GM23338 (cell line): ENCODE data around the gene WDR62.

ENCODE experiments used
- EZH2 ChIP-seq: fragments of 200-600 bp; sonication (generic); IDR thresholded peaks from one replicate; pipeline ENCODE4 v1.8.0; 2017; ENCODE audit warnings: antibody characterized with exemption, mild to moderate bottlenecking, low read depth; ENCODE audit not compliant: unreplicated experiment
- TF ChIP-seq, protein P1 (sequence below), 2 experiments: fragments of 200-600 bp in 1 of 2; sonication (generic) in 1 of 2; conservative IDR thresholded peaks; 2 replicates each; pipeline versions ENCODE4 v1.5.1 to v1.6.1; 2016 to 2017; ENCODE audit warnings: antibody characterized with exemption in 2 of 2, low read depth in 2 of 2, mild to moderate bottlenecking in 2 of 2, moderate library complexity in 1 of 2

DNA sequence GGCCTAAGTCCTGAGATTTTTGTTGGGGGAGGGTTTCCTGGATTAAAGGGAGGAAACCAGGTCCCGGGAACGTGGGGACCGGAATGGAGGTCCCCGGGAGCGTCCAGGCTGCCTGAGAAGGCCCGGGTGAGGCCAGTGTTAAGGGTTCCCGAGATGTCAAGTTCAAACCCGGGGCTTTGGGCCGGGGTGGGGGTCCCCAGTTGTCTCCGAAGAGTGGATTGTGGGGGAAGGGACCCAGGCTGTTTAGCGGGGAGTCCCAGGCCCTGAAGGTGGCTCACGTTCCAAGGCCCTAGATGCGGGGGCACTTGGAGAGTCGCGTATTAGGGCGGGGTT is 97.3 kb downstream of the WDR62 start:
- TF ChIP-seq, protein P1, sequence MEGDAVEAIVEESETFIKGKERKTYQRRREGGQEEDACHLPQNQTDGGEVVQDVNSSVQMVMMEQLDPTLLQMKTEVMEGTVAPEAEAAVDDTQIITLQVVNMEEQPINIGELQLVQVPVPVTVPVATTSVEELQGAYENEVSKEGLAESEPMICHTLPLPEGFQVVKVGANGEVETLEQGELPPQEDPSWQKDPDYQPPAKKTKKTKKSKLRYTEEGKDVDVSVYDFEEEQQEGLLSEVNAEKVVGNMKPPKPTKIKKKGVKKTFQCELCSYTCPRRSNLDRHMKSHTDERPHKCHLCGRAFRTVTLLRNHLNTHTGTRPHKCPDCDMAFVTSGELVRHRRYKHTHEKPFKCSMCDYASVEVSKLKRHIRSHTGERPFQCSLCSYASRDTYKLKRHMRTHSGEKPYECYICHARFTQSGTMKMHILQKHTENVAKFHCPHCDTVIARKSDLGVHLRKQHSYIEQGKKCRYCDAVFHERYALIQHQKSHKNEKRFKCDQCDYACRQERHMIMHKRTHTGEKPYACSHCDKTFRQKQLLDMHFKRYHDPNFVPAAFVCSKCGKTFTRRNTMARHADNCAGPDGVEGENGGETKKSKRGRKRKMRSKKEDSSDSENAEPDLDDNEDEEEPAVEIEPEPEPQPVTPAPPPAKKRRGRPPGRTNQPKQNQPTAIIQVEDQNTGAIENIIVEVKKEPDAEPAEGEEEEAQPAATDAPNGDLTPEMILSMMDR (conservative IDR thresholded peaks at IDR 0.05; ENCODE audit: low read depth in 2 of 2), result no peak
- TF ChIP-seq EZH2, result no peak
